ENCODE measurements around the gene CASK. TPM values are rescaled to one million over a fixed set of nuclear protein-coding genes. Genes with fewer than 3 reads are reported as not detected.

The CASK gene
- total and polyA plus RNA-seq, 4 experiments from 2014 or later: 3.8 to 116 (median 68.6) TPM

Other genes starting within 250 kb of the CASK start
- gene GPR34, start 234.6 kb downstream of the CASK start, total RNA-seq: under 1 TPM in 1 of 2 experiments, not detected in 1; 0.28 TPM
- under 1 TPM; 0.35 to 0.53 TPM for gene GPR34, start 234.6 kb downstream of the CASK start, polyA plus RNA-seq
- not detected for gene GPR82, start 199.4 kb downstream of the CASK start, total RNA-seq
- under 1 TPM; 0.13 to 0.37 TPM for gene GPR82, start 199.4 kb downstream of the CASK start, polyA plus RNA-seq